ENCODE results near the gene TADA2B.

DNA sequence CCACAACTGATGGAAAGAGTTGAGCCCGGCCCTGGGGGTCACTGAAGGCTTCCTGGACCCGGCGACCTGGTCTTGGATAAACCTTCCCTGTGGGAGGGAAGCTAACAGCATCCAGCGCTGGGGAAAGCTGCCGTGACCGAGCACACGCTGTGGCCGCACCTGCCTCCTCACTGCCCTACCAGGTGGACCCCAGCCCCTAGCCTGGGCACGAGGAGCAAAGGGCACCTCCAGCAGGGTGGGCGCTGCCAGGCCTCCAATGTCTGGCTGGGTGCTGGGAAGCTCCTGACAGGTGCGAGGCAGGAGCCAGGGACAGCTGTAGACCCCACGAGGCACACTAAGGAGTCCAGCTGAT is 7.9 kb downstream of the TADA2B start:
- TF ChIP-seq, protein P1, sequence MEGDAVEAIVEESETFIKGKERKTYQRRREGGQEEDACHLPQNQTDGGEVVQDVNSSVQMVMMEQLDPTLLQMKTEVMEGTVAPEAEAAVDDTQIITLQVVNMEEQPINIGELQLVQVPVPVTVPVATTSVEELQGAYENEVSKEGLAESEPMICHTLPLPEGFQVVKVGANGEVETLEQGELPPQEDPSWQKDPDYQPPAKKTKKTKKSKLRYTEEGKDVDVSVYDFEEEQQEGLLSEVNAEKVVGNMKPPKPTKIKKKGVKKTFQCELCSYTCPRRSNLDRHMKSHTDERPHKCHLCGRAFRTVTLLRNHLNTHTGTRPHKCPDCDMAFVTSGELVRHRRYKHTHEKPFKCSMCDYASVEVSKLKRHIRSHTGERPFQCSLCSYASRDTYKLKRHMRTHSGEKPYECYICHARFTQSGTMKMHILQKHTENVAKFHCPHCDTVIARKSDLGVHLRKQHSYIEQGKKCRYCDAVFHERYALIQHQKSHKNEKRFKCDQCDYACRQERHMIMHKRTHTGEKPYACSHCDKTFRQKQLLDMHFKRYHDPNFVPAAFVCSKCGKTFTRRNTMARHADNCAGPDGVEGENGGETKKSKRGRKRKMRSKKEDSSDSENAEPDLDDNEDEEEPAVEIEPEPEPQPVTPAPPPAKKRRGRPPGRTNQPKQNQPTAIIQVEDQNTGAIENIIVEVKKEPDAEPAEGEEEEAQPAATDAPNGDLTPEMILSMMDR (IDR thresholded peaks at IDR 0.05; ENCODE audit: poor library complexity) = no peak
- TF ChIP-seq EZH2 (IDR thresholded peaks at IDR 0.05; ENCODE audit: borderline replicate concordance) (no peak), EZH2phosphoT487 (IDR thresholded peaks at IDR 0.05; ENCODE audit: low read depth, severe bottlenecking, unreplicated experiment) (no peak)

Measured in hepatocyte (in vitro differentiated cells).